ENCODE measurements around the gene EIF4E.
"Not testable (repeated sequence)": the region's sequence is repeated elsewhere in the genome, so short reads cannot be mapped to it uniquely, and the experiment has no call there.

Gene EIF4E

DNA sequence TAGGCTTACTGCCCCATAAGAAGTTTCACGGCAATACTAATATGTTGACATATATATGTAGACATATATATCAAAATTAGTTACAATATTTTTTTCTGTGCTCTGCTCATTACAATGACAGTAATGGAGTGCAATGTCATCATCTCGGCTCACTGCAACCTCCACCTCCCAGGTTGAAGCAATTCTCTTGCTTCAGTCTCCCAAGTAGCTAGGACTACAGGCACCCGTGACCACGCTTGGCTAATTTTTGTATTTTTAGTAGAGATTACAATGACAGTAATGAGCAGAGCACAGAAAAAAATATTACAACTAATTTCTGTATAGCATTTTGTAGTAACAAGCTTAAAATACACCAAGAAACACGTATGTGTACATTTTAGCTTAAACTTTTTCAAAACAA, 7.6 kb downstream of the EIF4E start:
- DNase-seq (ENCODE audit: low spot score), result no peak
- in situ Hi-C loops (cut with MboI; ENCODE audit: low pct_unique_long_range_greater_than_20kb, low sequenced_read_pairs, unreplicated experiment), result no loop called here
- TF ChIP-seq, protein P1, sequence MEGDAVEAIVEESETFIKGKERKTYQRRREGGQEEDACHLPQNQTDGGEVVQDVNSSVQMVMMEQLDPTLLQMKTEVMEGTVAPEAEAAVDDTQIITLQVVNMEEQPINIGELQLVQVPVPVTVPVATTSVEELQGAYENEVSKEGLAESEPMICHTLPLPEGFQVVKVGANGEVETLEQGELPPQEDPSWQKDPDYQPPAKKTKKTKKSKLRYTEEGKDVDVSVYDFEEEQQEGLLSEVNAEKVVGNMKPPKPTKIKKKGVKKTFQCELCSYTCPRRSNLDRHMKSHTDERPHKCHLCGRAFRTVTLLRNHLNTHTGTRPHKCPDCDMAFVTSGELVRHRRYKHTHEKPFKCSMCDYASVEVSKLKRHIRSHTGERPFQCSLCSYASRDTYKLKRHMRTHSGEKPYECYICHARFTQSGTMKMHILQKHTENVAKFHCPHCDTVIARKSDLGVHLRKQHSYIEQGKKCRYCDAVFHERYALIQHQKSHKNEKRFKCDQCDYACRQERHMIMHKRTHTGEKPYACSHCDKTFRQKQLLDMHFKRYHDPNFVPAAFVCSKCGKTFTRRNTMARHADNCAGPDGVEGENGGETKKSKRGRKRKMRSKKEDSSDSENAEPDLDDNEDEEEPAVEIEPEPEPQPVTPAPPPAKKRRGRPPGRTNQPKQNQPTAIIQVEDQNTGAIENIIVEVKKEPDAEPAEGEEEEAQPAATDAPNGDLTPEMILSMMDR (IDR thresholded peaks at IDR 0.05; ENCODE audit: extremely low read depth, insufficient read depth, missing control alignments), result no peak

- in situ Hi-C loops (cut with MboI; ENCODE audit: low pct_unique_long_range_greater_than_20kb, low sequenced_read_pairs, unreplicated experiment), result no loop called here
- no peak for DNase-seq (ENCODE audit: low spot score)
Observed at GRCh38 chr4:98919996-98920395, 8.9 kb downstream of the EIF4E start.

GRCh38 chr4:98910728-98911127, 18.2 kb downstream of the EIF4E start:
- DNase-seq (ENCODE audit: low spot score); in situ Hi-C loops (cut with MboI; ENCODE audit: low pct_unique_long_range_greater_than_20kb, low sequenced_read_pairs, unreplicated experiment): not testable (repeated sequence)

More at GRCh38 chr4:98919996-98920395, 8.9 kb downstream of the EIF4E start:
- TF ChIP-seq, protein P1 (IDR thresholded peaks at IDR 0.05; ENCODE audit: extremely low read depth, insufficient read depth, missing control alignments), result no peak

DNA sequence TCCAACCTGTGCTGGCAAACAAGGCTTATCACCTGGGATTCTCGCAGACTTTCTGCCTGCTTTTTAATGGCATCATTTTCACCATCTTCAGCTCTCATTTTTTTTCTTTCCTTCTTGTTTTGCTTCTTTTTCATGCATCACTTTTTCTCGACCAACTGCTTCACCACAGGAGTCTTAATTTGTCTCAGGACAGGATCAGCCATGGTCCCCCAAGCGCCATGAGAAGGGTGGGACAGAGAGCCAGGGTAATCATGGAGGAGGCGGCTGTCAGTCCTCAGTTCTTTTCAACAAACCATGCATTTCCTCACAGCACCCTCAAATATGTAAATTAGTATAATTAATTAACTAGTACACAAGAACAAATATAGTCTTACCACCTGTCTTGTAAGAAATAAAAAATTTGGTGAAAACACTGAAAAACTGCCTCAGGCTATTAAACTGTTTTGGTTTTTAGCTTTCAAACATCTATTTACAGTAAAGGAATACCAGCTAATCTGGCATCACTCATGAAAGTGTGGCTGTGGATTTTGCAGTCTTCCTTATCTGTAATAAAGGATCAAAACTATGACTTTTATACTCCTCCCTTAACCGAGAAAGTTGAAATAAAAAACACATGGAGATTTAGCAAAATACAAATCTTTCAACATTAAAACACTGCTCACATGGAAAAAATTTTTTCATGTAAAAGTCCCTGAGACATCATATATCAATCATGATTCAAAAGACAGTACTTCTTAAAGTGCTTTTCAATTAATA, 19.1 kb downstream of the EIF4E start:
- TF ChIP-seq, protein P1 (IDR thresholded peaks at IDR 0.05; ENCODE audit: extremely low read depth, insufficient read depth, missing control alignments), result no peak
- in situ Hi-C loops (cut with MboI; ENCODE audit: low pct_unique_long_range_greater_than_20kb, low sequenced_read_pairs, unreplicated experiment), result no loop called here
- DNase-seq (ENCODE audit: low spot score), result no peak

DNA sequence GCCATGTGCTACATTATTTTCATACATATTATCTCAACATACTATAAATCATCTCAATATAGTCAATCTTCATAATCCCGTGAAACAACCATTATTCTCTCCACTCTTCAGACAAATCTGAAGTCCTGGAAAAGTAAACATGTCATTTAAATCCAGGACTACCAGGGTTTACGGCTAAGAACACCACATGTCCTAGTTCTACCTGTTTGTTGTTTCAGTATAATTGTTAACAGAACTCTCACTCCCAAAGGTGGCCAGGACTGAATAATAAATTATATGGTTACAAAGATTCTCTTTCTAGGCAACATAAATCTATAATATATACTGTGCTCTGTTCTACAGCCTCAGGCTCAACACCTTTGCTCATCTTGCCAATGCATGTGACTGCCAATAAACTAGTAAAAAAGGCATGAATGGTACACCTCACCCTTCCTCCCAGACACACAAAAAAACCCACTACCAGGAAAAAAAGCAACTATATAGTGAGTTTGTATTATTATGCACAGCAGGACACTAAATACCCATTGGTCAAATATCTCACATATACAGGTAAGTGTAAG, 20.1 kb downstream of the EIF4E start:
- in situ Hi-C loops (cut with MboI; ENCODE audit: low pct_unique_long_range_greater_than_20kb, low sequenced_read_pairs, unreplicated experiment), result no loop called here
- TF ChIP-seq, protein P1 (IDR thresholded peaks at IDR 0.05; ENCODE audit: extremely low read depth, insufficient read depth, missing control alignments), result no peak
- DNase-seq (ENCODE audit: low spot score), result no peak

- in situ Hi-C loops (cut with MboI; ENCODE audit: low pct_unique_long_range_greater_than_20kb, low sequenced_read_pairs, unreplicated experiment), result no loop called here
- DNase-seq (ENCODE audit: low spot score), result no peak
- TF ChIP-seq, protein P1 (IDR thresholded peaks at IDR 0.05; ENCODE audit: extremely low read depth, insufficient read depth, missing control alignments), result no peak
Observed at GRCh38 chr4:98908182-98908581, 20.8 kb downstream of the EIF4E start.

- TF ChIP-seq, protein P1 (IDR thresholded peaks at IDR 0.05; ENCODE audit: extremely low read depth, insufficient read depth, missing control alignments), result no peak
- in situ Hi-C loops (cut with MboI; ENCODE audit: low pct_unique_long_range_greater_than_20kb, low sequenced_read_pairs, unreplicated experiment), result no loop called here
- no peak for DNase-seq (ENCODE audit: low spot score)
Observed at GRCh38 chr4:98905839-98906238, 23.1 kb downstream of the EIF4E start.

Measured in GM13977 (cell line).